DND-41 (cell line): Measurements from ENCODE around the gene MPP2.

ENCODE experiments used
- EZH2 ChIP-seq: IDR thresholded peaks from 3 replicates; pipeline ENCODE4 v1.6.1; 2012; ENCODE audit warnings: borderline replicate concordance, low read depth, mild to moderate bottlenecking, moderate library complexity, low read length, inconsistent platforms; ENCODE audit not compliant: severe bottlenecking
- TF ChIP-seq, protein P1 (sequence below): IDR thresholded peaks from 2 replicates; pipeline ENCODE4 v1.5.1; 2012; ENCODE audit warnings: borderline replicate concordance, low read length, moderate library complexity, mild to moderate bottlenecking; ENCODE audit not compliant: poor library complexity, severe bottlenecking; ENCODE audit errors: extremely low read depth

DNA sequence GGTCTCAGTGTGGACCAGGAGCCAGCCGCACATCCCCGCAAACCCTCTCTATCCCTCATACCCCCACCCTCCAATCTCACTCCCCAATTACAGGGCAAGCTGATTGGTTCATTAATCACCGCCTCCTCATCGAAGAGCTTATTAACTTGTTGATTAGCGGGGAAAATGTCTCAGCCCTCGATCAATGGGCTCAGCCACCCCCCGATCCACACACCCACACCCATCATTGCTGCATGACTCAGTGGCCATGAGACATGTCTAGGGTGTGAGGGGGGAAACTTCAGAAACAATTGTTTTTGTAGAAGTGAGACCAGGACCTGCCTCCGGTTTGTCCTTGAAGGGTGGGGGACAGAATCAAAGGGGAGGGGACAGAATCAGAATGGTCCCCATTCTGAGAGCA, 48.9 kb upstream of the MPP2 start:
- TF ChIP-seq, protein P1, sequence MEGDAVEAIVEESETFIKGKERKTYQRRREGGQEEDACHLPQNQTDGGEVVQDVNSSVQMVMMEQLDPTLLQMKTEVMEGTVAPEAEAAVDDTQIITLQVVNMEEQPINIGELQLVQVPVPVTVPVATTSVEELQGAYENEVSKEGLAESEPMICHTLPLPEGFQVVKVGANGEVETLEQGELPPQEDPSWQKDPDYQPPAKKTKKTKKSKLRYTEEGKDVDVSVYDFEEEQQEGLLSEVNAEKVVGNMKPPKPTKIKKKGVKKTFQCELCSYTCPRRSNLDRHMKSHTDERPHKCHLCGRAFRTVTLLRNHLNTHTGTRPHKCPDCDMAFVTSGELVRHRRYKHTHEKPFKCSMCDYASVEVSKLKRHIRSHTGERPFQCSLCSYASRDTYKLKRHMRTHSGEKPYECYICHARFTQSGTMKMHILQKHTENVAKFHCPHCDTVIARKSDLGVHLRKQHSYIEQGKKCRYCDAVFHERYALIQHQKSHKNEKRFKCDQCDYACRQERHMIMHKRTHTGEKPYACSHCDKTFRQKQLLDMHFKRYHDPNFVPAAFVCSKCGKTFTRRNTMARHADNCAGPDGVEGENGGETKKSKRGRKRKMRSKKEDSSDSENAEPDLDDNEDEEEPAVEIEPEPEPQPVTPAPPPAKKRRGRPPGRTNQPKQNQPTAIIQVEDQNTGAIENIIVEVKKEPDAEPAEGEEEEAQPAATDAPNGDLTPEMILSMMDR, result no peak
- TF ChIP-seq EZH2, result no peak
